Subcutaneous abdominal adipose tissue (tissue), 5 donors: ENCODE measurements around the gene SYNPO2.

Source experiments
- H3K27ac ChIP-seq: one replicate; pipeline ENCODE4 v1.7.0; 2013; ENCODE audit warnings: low read depth, mild to moderate bottlenecking, inconsistent platforms, low read length, moderate library complexity
- H3K27me3 ChIP-seq, 5 donors: one replicate each; pipeline ENCODE4 v1.7.0; 2013; ENCODE audit warnings: low read length in 5 of 5, inconsistent platforms in 1 of 5; ENCODE audit not compliant: control insufficient read depth in 5 of 5, insufficient read depth in 4 of 5
- H3K36me3 ChIP-seq, 5 donors: one replicate each; pipeline ENCODE4 v1.7.0; 2013; ENCODE audit warnings: low read length in 5 of 5; ENCODE audit not compliant: control insufficient read depth in 5 of 5, insufficient read depth in 5 of 5
- H3K4me1 ChIP-seq, 5 donors: one replicate each; pipeline ENCODE4 v1.7.0; 2013; ENCODE audit warnings: low read length in 5 of 5, mild to moderate bottlenecking in 3 of 5, moderate library complexity in 1 of 5; ENCODE audit not compliant: control insufficient read depth in 5 of 5, insufficient read depth in 5 of 5
- H3K4me3 ChIP-seq, 5 donors: one replicate each; pipeline ENCODE4 v1.7.0; 2013; ENCODE audit warnings: low read length in 5 of 5, low read depth in 1 of 5
- H3K9ac ChIP-seq, 5 donors: one replicate each; pipeline ENCODE4 v1.7.0; 2013; ENCODE audit warnings: low read length in 5 of 5, mild to moderate bottlenecking in 4 of 5, moderate library complexity in 3 of 5
- H3K9me3 ChIP-seq, 5 donors: one replicate each; pipeline ENCODE4 v1.7.0; 2013; ENCODE audit warnings: low read length in 5 of 5; ENCODE audit not compliant: control insufficient read depth in 5 of 5
- donor health status: healthy.
- donor health status: healthy.
- donor health status: healthy.
- donor health status: healthy.
- donor health status: healthy.

Gene SYNPO2

GRCh38 chr4:119031218-119031617, 142.6 kb downstream of the SYNPO2 start:
- H3K9ac ChIP-seq, result peak overlapping the region in 1 of 5 donors; percentile 10
- no peak overlapping the region for H3K27ac ChIP-seq
- peaks cover 4 to 24% (median 17%) of the 10 kb centered on the region in 5 donors for H3K36me3 ChIP-seq
- no peaks in the 10 kb centered on the region for H3K9me3 ChIP-seq
- H3K27me3 ChIP-seq, result no peaks in the 10 kb centered on the region
- H3K4me1 ChIP-seq, result peaks cover under 1 to 36% (median 22%) of the 10 kb centered on the region in 5 donors
- peak overlapping the region in 1 of 5 donors; percentile 20 for H3K4me3 ChIP-seq

GRCh38 chr4:119032921-119033685, 144.4 kb downstream of the SYNPO2 start:
- Histone ChIP-seq H3K9me3 (no peaks in the 10 kb centered on the region), H3K4me3 (no peak overlapping the region), H3K27me3 (no peaks in the 10 kb centered on the region), H3K36me3 (peaks cover 4 to 24% (median 17%) of the 10 kb centered on the region in 5 donors), H3K9ac (no peak overlapping the region), H3K4me1 (peaks cover 2 to 34% (median 20%) of the 10 kb centered on the region in 5 donors), H3K27ac (no peak overlapping the region)

DNA sequence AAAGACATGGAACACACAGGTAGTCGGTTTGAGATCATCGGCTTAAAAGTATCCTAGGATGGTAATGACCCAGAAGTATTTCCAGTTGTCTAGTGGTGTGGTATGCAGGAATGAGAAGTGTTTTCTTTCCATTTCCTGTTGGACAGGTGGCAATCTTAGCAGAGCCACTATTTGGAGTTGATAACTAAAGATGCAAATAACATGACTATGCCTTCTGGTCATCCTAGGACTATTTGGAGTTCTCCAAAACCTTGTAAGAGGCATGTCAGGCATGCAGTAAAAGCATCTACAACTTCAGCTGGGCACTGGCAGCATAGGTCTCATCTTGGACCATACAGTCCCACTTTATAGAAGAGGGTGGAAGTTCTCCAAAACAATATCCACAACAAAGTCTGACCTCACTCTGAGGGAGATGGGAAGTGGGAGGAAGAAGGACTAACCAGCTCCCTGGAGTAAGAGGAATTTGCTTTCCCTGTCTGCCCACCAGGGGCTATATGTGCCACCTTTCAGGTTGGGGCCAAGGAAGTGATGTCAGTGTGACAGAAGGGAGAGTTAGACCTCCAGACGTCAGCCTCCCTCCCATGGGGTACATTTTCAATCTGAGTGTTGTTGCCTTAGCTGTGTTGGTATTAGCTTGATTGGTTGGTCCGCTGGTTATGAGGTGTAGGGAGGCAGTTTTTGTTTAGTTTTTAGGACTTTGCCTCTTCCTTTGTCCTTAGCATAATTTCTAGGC, 145.8 kb downstream of the SYNPO2 start:
- Histone ChIP-seq H3K27ac (no peak overlapping the region), H3K4me1 (peaks cover 2 to 42% (median 26%) of the 10 kb centered on the region in 5 donors), H3K27me3 (no peaks in the 10 kb centered on the region), H3K4me3 (no peak overlapping the region), H3K9me3 (no peaks in the 10 kb centered on the region), H3K36me3 (peaks cover 4 to 24% (median 17%) of the 10 kb centered on the region in 5 donors), H3K9ac (no peak overlapping the region)

GRCh38 chr4:119035951-119036737, 147.5 kb downstream of the SYNPO2 start:
- Histone ChIP-seq H3K27me3 (no peaks in the 10 kb centered on the region), H3K9me3 (no peaks in the 10 kb centered on the region), H3K27ac (peak overlapping the region; percentile 50), H3K4me1 (peaks cover 2 to 45% (median 21%) of the 10 kb centered on the region in 5 donors), H3K4me3 (no peak overlapping the region), H3K36me3 (peaks cover 3 to 11% (median 6%) of the 10 kb centered on the region in 5 donors), H3K9ac (no peak overlapping the region)

- Histone ChIP-seq H3K9me3 (no peaks in the 10 kb centered on the region), H3K27me3 (no peaks in the 10 kb centered on the region), H3K9ac (no peak overlapping the region), H3K4me3 (no peak overlapping the region), H3K4me1 (peaks cover 2 to 53% (median 25%) of the 10 kb centered on the region in 5 donors), H3K36me3 (peaks cover 0 to 4% (median 0%) of the 10 kb centered on the region in 5 donors), H3K27ac (peak overlapping the region; percentile 50)
Measured at GRCh38 chr4:119037709-119038108, 149.1 kb downstream of the SYNPO2 start.

- H3K4me1 ChIP-seq, result peaks cover 2 to 53% (median 25%) of the 10 kb centered on the region in 5 donors
Measured at GRCh38 chr4:119038116-119038841, 149.6 kb downstream of the SYNPO2 start.

GRCh38 chr4:119039160-119039559, 150.5 kb downstream of the SYNPO2 start:
- no peaks in the 10 kb centered on the region for H3K9me3 ChIP-seq
- peak overlapping the region; percentile 50 for H3K27ac ChIP-seq
- H3K4me1 ChIP-seq, result peaks cover 2 to 47% (median 25%) of the 10 kb centered on the region in 5 donors
- H3K36me3 ChIP-seq, result peaks cover 0 to 4% (median 0%) of the 10 kb centered on the region in 5 donors
- H3K4me3 ChIP-seq, result no peak overlapping the region
- H3K9ac ChIP-seq, result no peak overlapping the region
- no peaks in the 10 kb centered on the region for H3K27me3 ChIP-seq

More at GRCh38 chr4:119038116-119038841, 149.6 kb downstream of the SYNPO2 start:
- Histone ChIP-seq H3K9ac (no peak overlapping the region), H3K4me3 (no peak overlapping the region), H3K36me3 (peaks cover 0 to 4% (median 0%) of the 10 kb centered on the region in 5 donors), H3K9me3 (no peaks in the 10 kb centered on the region), H3K27me3 (no peaks in the 10 kb centered on the region), H3K27ac (peak overlapping the region; percentile 50)

- no peaks in the 10 kb centered on the region for H3K27me3 ChIP-seq
- H3K9me3 ChIP-seq, result no peaks in the 10 kb centered on the region
- peak overlapping the region; percentile 73 for H3K27ac ChIP-seq
- peaks cover 2 to 42% (median 25%) of the 10 kb centered on the region in 5 donors for H3K4me1 ChIP-seq
- no peak overlapping the region for H3K4me3 ChIP-seq
- peaks cover 0 to 4% (median 0%) of the 10 kb centered on the region in 5 donors for H3K36me3 ChIP-seq
- H3K9ac ChIP-seq, result no peak overlapping the region
Measured at GRCh38 chr4:119039779-119040178, 151.1 kb downstream of the SYNPO2 start.

GRCh38 chr4:119040261-119040660, 151.6 kb downstream of the SYNPO2 start:
- H3K27ac ChIP-seq, result peak overlapping the region; percentile 73
- H3K9me3 ChIP-seq, result no peaks in the 10 kb centered on the region
- H3K9ac ChIP-seq, result peak overlapping the region in 1 of 5 donors; percentile 50
- H3K36me3 ChIP-seq, result peaks cover 0 to under 1% (median 0%) of the 10 kb centered on the region in 5 donors
- no peaks in the 10 kb centered on the region for H3K27me3 ChIP-seq
- peaks cover 2 to 42% (median 25%) of the 10 kb centered on the region in 5 donors for H3K4me1 ChIP-seq
- H3K4me3 ChIP-seq, result no peak overlapping the region
